IMR-90 (cell line): Measurements from ENCODE around the gene IL36B. TPM values are rescaled to one million over a fixed set of nuclear protein-coding genes. Genes with fewer than 3 reads are reported as not detected.

Experiments used
- ATAC-seq: fragments of 200-7000 bp; cut with Tn5 transposase; 2 replicates; pipeline ENCODE4 v1.9.1; 2020; ENCODE audit warnings: low read depth, mild to moderate bottlenecking, moderate library complexity
- BruUV-seq: library from RNA; stranded (reverse); fragments of 400-500 nt; replicated peaks from 2 replicates; lab custom pipeline; 2021; lab: Mats Ljungman, UMichigan
- CTCF ChIA-PET: fragments of 300-600 bp; formaldehyde crosslinking; extraction: SDS; loops from one replicate; lab custom pipeline; 2021; ENCODE audit warnings: antibody characterized with exemption; lab: Yijun Ruan, JAX
- POLR2A ChIA-PET: fragments of 300-600 bp; sonication (Branson Sonifier 250); formaldehyde crosslinking; loops from one replicate; lab custom pipeline; 2022; ENCODE audit warnings: antibody characterized with exemption; ENCODE audit not compliant: unreplicated experiment; lab: Charles Lee
- DNase-seq: peaks from one replicate; pipeline ENCODE4 v3.0.0; 2013
- H2AFZ ChIP-seq: replicated peaks from 2 replicates; pipeline ENCODE3; 2013; ENCODE audit warnings: low read length, mild to moderate bottlenecking; ENCODE audit not compliant: poor library complexity
- H2AK5ac ChIP-seq: 2 replicates; pipeline ENCODE4 v1.6.1; 2013; ENCODE audit warnings: low read depth, low read length, inconsistent platforms
- H2AK9ac ChIP-seq: replicated peaks from 2 replicates; pipeline ENCODE3; 2013; ENCODE audit warnings: mild to moderate bottlenecking, low read depth, low read length, moderate library complexity; ENCODE audit not compliant: poor library complexity
- H2BK120ac ChIP-seq: 2 replicates; pipeline ENCODE4 v1.6.1; 2013; ENCODE audit warnings: low read depth, low read length, inconsistent platforms
- H2BK15ac ChIP-seq: 3 replicates; pipeline ENCODE4 v1.6.1; 2013; ENCODE audit warnings: low read depth, low read length, inconsistent platforms
- H2BK20ac ChIP-seq: 2 replicates; pipeline ENCODE4 v1.6.1; 2013; ENCODE audit warnings: low read depth, mild to moderate bottlenecking, inconsistent platforms, low read length, moderate library complexity
- H2BK5ac ChIP-seq: 2 replicates; pipeline ENCODE4 v1.6.1; 2013; ENCODE audit warnings: mild to moderate bottlenecking, low read depth, low read length, inconsistent platforms; ENCODE audit not compliant: poor library complexity, severe bottlenecking
- H3K14ac ChIP-seq: replicated peaks from 2 replicates; pipeline ENCODE4 v1.6.1; 2013; ENCODE audit warnings: low read depth, low read length, inconsistent platforms
- H3K18ac ChIP-seq: 2 replicates; pipeline ENCODE4 v1.6.1; 2013; ENCODE audit warnings: low read depth, low read length, control low read depth
- H3K23ac ChIP-seq: 2 replicates; pipeline ENCODE4 v1.6.1; 2013; ENCODE audit warnings: low read depth, low read length, inconsistent platforms
- H3K27ac ChIP-seq: 2 replicates; pipeline ENCODE4 v1.5.1; 2013; ENCODE audit warnings: mild to moderate bottlenecking, control low read depth, low read length; ENCODE audit not compliant: insufficient read depth
- H3K27me3 ChIP-seq: 2 replicates; pipeline ENCODE4 v1.6.1; 2013; ENCODE audit warnings: low read length; ENCODE audit not compliant: control insufficient read depth, insufficient read depth
- H3K36me3 ChIP-seq: 2 replicates; pipeline ENCODE4 v1.6.1; 2013; ENCODE audit warnings: low read length, mixed read lengths; ENCODE audit not compliant: control insufficient read depth, insufficient read depth
- H3K4ac ChIP-seq: 2 replicates; pipeline ENCODE4 v1.6.1; 2013; ENCODE audit warnings: low read depth, low read length, inconsistent platforms
- H3K4me1 ChIP-seq: 2 replicates; pipeline ENCODE4 v1.6.1; 2013; ENCODE audit warnings: low read length, mixed read lengths; ENCODE audit not compliant: control insufficient read depth, insufficient read depth
- H3K4me2 ChIP-seq: 2 replicates; pipeline ENCODE4 v1.6.1; 2013; ENCODE audit warnings: low read depth, mild to moderate bottlenecking, control low read depth, low read length, moderate library complexity
- H3K4me3 ChIP-seq: 2 replicates; pipeline ENCODE4 v1.5.1; 2013; ENCODE audit warnings: low read depth, mild to moderate bottlenecking, control low read depth, low read length, moderate library complexity; ENCODE audit not compliant: insufficient read depth
- H3K56ac ChIP-seq: 2 replicates; pipeline ENCODE4 v1.6.1; 2013; ENCODE audit warnings: low read length, inconsistent platforms; ENCODE audit not compliant: insufficient read depth; ENCODE audit errors: extremely low read depth
- H3K79me1 ChIP-seq, 2 experiments: 2 replicates each; pipeline ENCODE4 v1.6.1; 2013; ENCODE audit warnings: low read length in 2 of 2, inconsistent platforms in 1 of 2, low read depth in 1 of 2
- H3K9ac ChIP-seq: 2 replicates; pipeline ENCODE4 v1.6.1; 2013; ENCODE audit warnings: low read depth, low read length, control low read depth
- H3K9me1 ChIP-seq: 2 replicates; pipeline ENCODE4 v1.6.1; 2013; ENCODE audit warnings: low read length, inconsistent platforms; ENCODE audit not compliant: insufficient read depth
- H3K9me3 ChIP-seq: 2 replicates; pipeline ENCODE4 v1.6.1; 2013; ENCODE audit warnings: low read length; ENCODE audit not compliant: control insufficient read depth, insufficient read depth
- H4K20me1 ChIP-seq: 2 replicates; pipeline ENCODE4 v1.6.1; 2013; ENCODE audit warnings: low read length, inconsistent platforms; ENCODE audit not compliant: insufficient read depth
- H4K5ac ChIP-seq: 2 replicates; pipeline ENCODE4 v1.6.1; 2013; ENCODE audit warnings: mild to moderate bottlenecking, low read depth, low read length, control low read depth
- H4K8ac ChIP-seq, 2 experiments: 2 replicates each; pipeline ENCODE4 v1.6.1; 2013; ENCODE audit warnings: low read depth in 2 of 2, low read length in 2 of 2, control low read depth in 1 of 2, inconsistent platforms in 1 of 2
- H4K91ac ChIP-seq: 2 replicates; pipeline ENCODE4 v1.6.1; 2013; ENCODE audit warnings: low read depth, low read length, inconsistent platforms; ENCODE audit not compliant: insufficient read depth
- CEBPB ChIP-seq: IDR thresholded peaks from 2 replicates; pipeline ENCODE4 v1.6.1; 2012; ENCODE audit warnings: low read depth, low read length, improper control_type of control experiment
- CHD1 ChIP-seq: IDR thresholded peaks from 2 replicates; pipeline ENCODE4 v1.6.1; 2012; ENCODE audit warnings: low read depth, low read length, improper control_type of control experiment
- ELK1 ChIP-seq: fragments of 150-350 bp; IDR thresholded peaks from 2 replicates; pipeline ENCODE4 v1.6.1; 2016; ENCODE audit warnings: low read depth, mild to moderate bottlenecking, low read length, moderate library complexity, borderline replicate concordance
- FOS ChIP-seq: fragments of 150-350 bp; IDR thresholded peaks from 2 replicates; pipeline ENCODE4 v1.6.1; 2016; ENCODE audit warnings: low read depth, low read length
- MAFK ChIP-seq: IDR thresholded peaks from 2 replicates; pipeline ENCODE4 v1.6.1; 2012; ENCODE audit warnings: low read depth, low read length, improper control_type of control experiment
- MAZ ChIP-seq: IDR thresholded peaks from 2 replicates; pipeline ENCODE4 v1.6.1; 2012; ENCODE audit warnings: low read depth, mild to moderate bottlenecking, low read length, improper control_type of control experiment, moderate library complexity, borderline replicate concordance
- MXI1 ChIP-seq: IDR thresholded peaks from 2 replicates; pipeline ENCODE4 v1.6.1; 2012; ENCODE audit warnings: low read depth, mild to moderate bottlenecking, low read length, moderate library complexity, borderline replicate concordance
- NFE2L2 ChIP-seq: fragments of 150-350 bp; IDR thresholded peaks from 2 replicates; pipeline ENCODE4 v1.6.1; 2016; ENCODE audit warnings: low read depth, mild to moderate bottlenecking, low read length
- POLR2A ChIP-seq: IDR thresholded peaks from 2 replicates; pipeline ENCODE4 v1.6.1; 2012; ENCODE audit warnings: mild to moderate bottlenecking, low read depth, low read length
- RAD21 ChIP-seq: IDR thresholded peaks from 2 replicates; pipeline ENCODE4 v1.6.1; 2012; ENCODE audit warnings: low read length, improper control_type of control experiment
- RCOR1 ChIP-seq: IDR thresholded peaks from 2 replicates; pipeline ENCODE4 v1.6.1; 2012; ENCODE audit warnings: mild to moderate bottlenecking, low read length, improper control_type of control experiment; ENCODE audit not compliant: insufficient replicate concordance
- SMC3 ChIP-seq: fragments of 150-350 bp; IDR thresholded peaks from 2 replicates; pipeline ENCODE4 v1.6.1; 2016; ENCODE audit warnings: low read depth, mild to moderate bottlenecking, antibody characterized with exemption, low read length, moderate library complexity
- USF2 ChIP-seq: fragments of 150-350 bp; IDR thresholded peaks from 2 replicates; pipeline ENCODE4 v1.6.1; 2017; ENCODE audit warnings: mild to moderate bottlenecking, antibody characterized with exemption, low read length, low read depth
- WGBS, 2 experiments: methylation state at CpG; one replicate each; pipeline versions ENCODE4 v1.1.5 to v1.1.7; 2013; ENCODE audit warnings: missing lambda C conversion rate in 2 of 2; ENCODE audit not compliant: insufficient read length in 1 of 2; ENCODE audit errors: extremely low coverage in 2 of 2; 5-methylcytosine and 5-hydroxymethylcytosine counted together
- dilution Hi-C: fragments of 300-500 bp; cut with HindIII; formaldehyde crosslinking; loops from one replicate; pipeline ENCODE4 v1.14.3; 2018; ENCODE audit warnings: low sequenced_read_pairs; ENCODE audit not compliant: unreplicated experiment
- in situ Hi-C: fragments of 300-500 bp; cut with MboI; formaldehyde crosslinking; loops from 3 replicates; pipeline ENCODE4 v1.14.3; 2019; ENCODE audit warnings: low sequenced_read_pairs, inconsistent platforms, mixed read lengths
- intact Hi-C: fragments of 100-400 bp; cut with micrococcal nuclease; formaldehyde crosslinking; loops from 2 replicates; pipeline ENCODE4 v1.10.0; 2022
- polyA plus RNA-seq, 3 experiments: library from polyadenylated mRNA; depleted of rRNA; stranded (reverse); fragments of >200 nt; gene quantifications; 2 replicates each; pipeline ENCODE4 v1.2.3, GENCODE V29; 2012; ENCODE audit warnings: low replicate concordance in 1 of 3
- total RNA-seq: library from RNA; depleted of rRNA; stranded (reverse); fragments of >200 nt; gene quantifications from 2 replicates; pipeline ENCODE4 v1.2.3, GENCODE V29; 2012
- TF ChIP-seq, protein P1 (sequence below): conservative IDR thresholded peaks from 2 replicates; pipeline ENCODE4 v1.5.1; 2012; ENCODE audit warnings: mild to moderate bottlenecking, low read depth, low read length, improper control_type of control experiment

The IL36B gene
- total and polyA plus RNA-seq, 2 of the 4 experiments (the other 2 are of a cell fraction) = not detected

GRCh38 chr2:113024764-113025163 lies 27.9 kb downstream of the IL36B start:
- WGBS, 2 experiments = no CpG with 5 or more reads among the region's 2 CpGs
- Histone ChIP-seq H3K27me3 (peaks cover 5% of the 10 kb centered on the region; the same call in 1 of the 2 replicates), H3K9ac (no peak overlapping the region), H3K4me2 (no peak overlapping the region), H3K56ac (no peak overlapping the region), H4K91ac (no peak overlapping the region), H2BK5ac (no peak overlapping the region), H3K36me3 (no peaks in the 10 kb centered on the region), H3K4me3 (no peak overlapping the region), H3K4ac (no peak overlapping the region), H4K8ac (no peak overlapping the region), H2AK5ac (no peak overlapping the region), H4K20me1 (no peaks in the 10 kb centered on the region), H3K14ac (no peak overlapping the region), H3K9me1 (no peaks in the 10 kb centered on the region), H2AK9ac (no peak overlapping the region), H2BK20ac (no peak overlapping the region), H2BK15ac (no peak overlapping the region), H3K9me3 (no peaks in the 10 kb centered on the region), H2BK120ac (no peak overlapping the region), H3K27ac (no peak overlapping the region), H3K18ac (no peak overlapping the region), H3K79me1 (no peaks in the 10 kb centered on the region), H3K4me1 (no peaks in the 10 kb centered on the region), H2AFZ (no peak overlapping the region), H3K23ac (no peak overlapping the region), H4K5ac (no peak overlapping the region)
- POLR2A ChIA-PET = no interaction called here
- no TSS peak for BruUV-seq
- TF ChIP-seq MAFK (no peak), NFE2L2 (no peak), FOS (no peak), MAZ (no peak), CEBPB (no peak), POLR2A (no peak), CHD1 (no peak), RAD21 (no peak), MXI1 (no peak), USF2 (no peak), RCOR1 (no peak), SMC3 (no peak), ELK1 (no peak)
- TF ChIP-seq, protein P1, sequence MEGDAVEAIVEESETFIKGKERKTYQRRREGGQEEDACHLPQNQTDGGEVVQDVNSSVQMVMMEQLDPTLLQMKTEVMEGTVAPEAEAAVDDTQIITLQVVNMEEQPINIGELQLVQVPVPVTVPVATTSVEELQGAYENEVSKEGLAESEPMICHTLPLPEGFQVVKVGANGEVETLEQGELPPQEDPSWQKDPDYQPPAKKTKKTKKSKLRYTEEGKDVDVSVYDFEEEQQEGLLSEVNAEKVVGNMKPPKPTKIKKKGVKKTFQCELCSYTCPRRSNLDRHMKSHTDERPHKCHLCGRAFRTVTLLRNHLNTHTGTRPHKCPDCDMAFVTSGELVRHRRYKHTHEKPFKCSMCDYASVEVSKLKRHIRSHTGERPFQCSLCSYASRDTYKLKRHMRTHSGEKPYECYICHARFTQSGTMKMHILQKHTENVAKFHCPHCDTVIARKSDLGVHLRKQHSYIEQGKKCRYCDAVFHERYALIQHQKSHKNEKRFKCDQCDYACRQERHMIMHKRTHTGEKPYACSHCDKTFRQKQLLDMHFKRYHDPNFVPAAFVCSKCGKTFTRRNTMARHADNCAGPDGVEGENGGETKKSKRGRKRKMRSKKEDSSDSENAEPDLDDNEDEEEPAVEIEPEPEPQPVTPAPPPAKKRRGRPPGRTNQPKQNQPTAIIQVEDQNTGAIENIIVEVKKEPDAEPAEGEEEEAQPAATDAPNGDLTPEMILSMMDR = no peak
- no peak for ATAC-seq
- CTCF ChIA-PET = no interaction called here
- in situ Hi-C loops (no loop called here), dilution Hi-C loops (no loop called here), intact Hi-C loops (no loop called here)
- DNase-seq = no peak
